Esophagus muscularis mucosa (tissue), 4 donors: ENCODE results near the gene SLC2A10. TPM values are rescaled to one million over a fixed set of nuclear protein-coding genes. Genes with fewer than 3 reads are reported as not detected.

Source experiments
- DNase-seq: peaks from one replicate; pipeline ENCODE4 v3.0.0-alpha.2; 2017; ENCODE audit errors: extremely low spot score
- H3K27ac ChIP-seq, 4 donors: fragments of 200-600 bp; sonication (generic); replicated peaks in 1 of 4; 1 replicate in 3 of 4; 2 replicates in 1 of 4; pipeline ENCODE4 v1.5.1; 2016 to 2019; ENCODE audit warnings: mild to moderate bottlenecking in 1 of 4
- H3K27me3 ChIP-seq, 4 donors: fragments of 200-600 bp; sonication (generic); one replicate each; pipeline versions ENCODE4 v1.5.1 to v1.6.0; 2016 to 2019
- H3K36me3 ChIP-seq, 4 donors: fragments of 200-600 bp; sonication (generic); one replicate each; pipeline ENCODE4 v1.5.1; 2016 to 2019
- H3K4me1 ChIP-seq, 4 donors: fragments of 200-600 bp; sonication (generic); one replicate each; pipeline ENCODE4 v1.5.1; 2016 to 2019
- H3K4me3 ChIP-seq, 4 donors: fragments of 200-600 bp; sonication (generic); 1 replicate in 2 of 4; 2 replicates in 2 of 4; pipeline ENCODE4 v1.5.1; 2016 to 2019; ENCODE audit warnings: mild to moderate bottlenecking in 4 of 4, moderate library complexity in 1 of 4
- H3K9me3 ChIP-seq, 4 donors: fragments of 200-600 bp; sonication (generic); 1 replicate in 3 of 4; 2 replicates in 1 of 4; pipeline ENCODE4 v1.5.1; 2016 to 2019
- CTCF ChIP-seq, 3 experiments: fragments of 200-600 bp in 2 of 3; fragments of 450-650 bp in 1 of 3; sonication (generic) in 2 of 3; IDR thresholded peaks; one replicate each; pipeline ENCODE4 v1.5.1; 2017 to 2019; ENCODE audit warnings: antibody characterized with exemption in 3 of 3, mild to moderate bottlenecking in 2 of 3, moderate library complexity in 1 of 3
- EP300 ChIP-seq: sonication (generic); formaldehyde crosslinking; IDR thresholded peaks from one replicate; pipeline ENCODE4 v1.6.1; 2017; ENCODE audit warnings: antibody characterized with exemption
- POLR2A ChIP-seq: fragments of 450-650 bp; IDR thresholded peaks from one replicate; pipeline ENCODE4 v1.6.1; 2017; ENCODE audit warnings: antibody characterized with exemption, moderate library complexity, mild to moderate bottlenecking, low read depth
- POLR2AphosphoS5 ChIP-seq, 2 donors: sonication (generic); formaldehyde crosslinking; IDR thresholded peaks; one replicate each; pipeline ENCODE4 v1.6.1; 2017; ENCODE audit warnings: antibody characterized with exemption in 2 of 2
- WGBS: methylation state at CpG from one replicate; pipeline ENCODE4 v1.1.5; 2018; 5-methylcytosine and 5-hydroxymethylcytosine counted together
- intact Hi-C: fragments of 100-400 bp; cut with DNase I; formaldehyde crosslinking; loops from one replicate; pipeline ENCODE4 v1.15.1; 2023
- total RNA-seq, 4 donors: library from RNA; depleted of rRNA; stranded (reverse); fragments of >200 nt; gene quantifications; one replicate each; pipeline versions ENCODE4 v1.1.0 to v1.2.1, GENCODE V29; 2016

Gene SLC2A10
- total RNA-seq, 4 donors from 2014 or later = 9.6 to 27.0 (median 15.3) TPM

- H3K36me3 ChIP-seq = no peaks in the 10 kb centered on the region
- H3K27ac ChIP-seq = no peak overlapping the region
- WGBS = 64% methylated on average over 2 of the region's 2 CpGs
- no peaks in the 10 kb centered on the region for H3K4me1 ChIP-seq
- intact Hi-C loops = no loop called here
- H3K9me3 ChIP-seq = no peaks in the 10 kb centered on the region
- DNase-seq = no peak
- TF ChIP-seq POLR2AphosphoS5 (IDR thresholded peaks at IDR 0.05) (no peak), POLR2A (no peak), CTCF (IDR thresholded peaks at IDR 0.05) (no peak)
- H3K27me3 ChIP-seq = peaks cover 0 to 14% (median 0%) of the 10 kb centered on the region in 4 donors
- no peak overlapping the region for H3K4me3 ChIP-seq
Observed at GRCh38 chr20:46701057-46701456, 8.4 kb upstream of the SLC2A10 start.

GRCh38 chr20:46701556-46701955 lies 7.9 kb upstream of the SLC2A10 start:
- no peaks in the 10 kb centered on the region for H3K4me1 ChIP-seq
- no peak for TF ChIP-seq EP300
- TF ChIP-seq POLR2A = no peak
- no peak for TF ChIP-seq POLR2AphosphoS5 (IDR thresholded peaks at IDR 0.05)
- TF ChIP-seq CTCF (IDR thresholded peaks at IDR 0.05) = no peak
- H3K27ac ChIP-seq = no peak overlapping the region
- peaks cover 0 to 14% (median 0%) of the 10 kb centered on the region in 4 donors for H3K27me3 ChIP-seq
- no peaks in the 10 kb centered on the region for H3K9me3 ChIP-seq
- no peaks in the 10 kb centered on the region for H3K36me3 ChIP-seq
- DNase-seq = no peak
- no peak overlapping the region for H3K4me3 ChIP-seq
- 66% methylated on average over 4 of the region's 4 CpGs for WGBS
- intact Hi-C loops = no loop called here

- intact Hi-C loops = no loop called here
- Histone ChIP-seq H3K4me1 (no peaks in the 10 kb centered on the region), H3K27me3 (peaks cover 0 to 14% (median 0%) of the 10 kb centered on the region in 4 donors), H3K27ac (no peak overlapping the region), H3K4me3 (no peak overlapping the region), H3K9me3 (no peaks in the 10 kb centered on the region), H3K36me3 (no peaks in the 10 kb centered on the region)
- DNase-seq = no peak
- WGBS = 92% methylated on average over 4 of the region's 5 CpGs
- TF ChIP-seq POLR2AphosphoS5 (IDR thresholded peaks at IDR 0.05) (no peak), CTCF (IDR thresholded peaks at IDR 0.05) (no peak), EP300 (no peak), POLR2A (no peak)
Observed at GRCh38 chr20:46701986-46702385, 7.5 kb upstream of the SLC2A10 start.

- H3K36me3 ChIP-seq = no peaks in the 10 kb centered on the region
- no peak for DNase-seq
- H3K9me3 ChIP-seq = no peaks in the 10 kb centered on the region
- H3K4me1 ChIP-seq = no peaks in the 10 kb centered on the region
- TF ChIP-seq POLR2A (no peak), POLR2AphosphoS5 (IDR thresholded peaks at IDR 0.05) (no peak), EP300 (no peak), CTCF (IDR thresholded peaks at IDR 0.05) (no peak)
- intact Hi-C loops = no loop called here
- H3K27ac ChIP-seq = no peak overlapping the region
- peaks cover 0 to 14% (median 0%) of the 10 kb centered on the region in 4 donors for H3K27me3 ChIP-seq
- 94% methylated on average over 8 of the region's 8 CpGs for whole genome bisulfite sequencing
- H3K4me3 ChIP-seq = no peak overlapping the region
Observed at GRCh38 chr20:46702447-46703203, 6.8 kb upstream of the SLC2A10 start.

GRCh38 chr20:46703435-46703834 lies 6.0 kb upstream of the SLC2A10 start:
- Histone ChIP-seq H3K9me3 (no peaks in the 10 kb centered on the region), H3K27me3 (peaks cover 0 to 14% (median 0%) of the 10 kb centered on the region in 4 donors), H3K4me3 (no peak overlapping the region), H3K4me1 (no peaks in the 10 kb centered on the region), H3K36me3 (no peaks in the 10 kb centered on the region), H3K27ac (no peak overlapping the region)
- WGBS = 93% methylated on average over 3 of the region's 3 CpGs
- TF ChIP-seq EP300 = no peak
- no peak for TF ChIP-seq POLR2AphosphoS5 (IDR thresholded peaks at IDR 0.05)
- TF ChIP-seq CTCF (IDR thresholded peaks at IDR 0.05) = no peak
- no peak for TF ChIP-seq POLR2A
- no peak for DNase-seq
- intact Hi-C loops = no loop called here
